Adrenal gland (tissue), 5 donors: Measurements from ENCODE around the gene CTU2.

Experiments used
- CTCF ChIP-seq, 6 experiments: fragments of 450-650 bp in 4 of 6; fragments of 200-600 bp in 2 of 6; sonication (generic) in 1 of 6; IDR thresholded peaks; 1 replicate in 5 of 6; 2 replicates in 1 of 6; pipeline versions ENCODE4 v1.5.1 to v1.8.0; 2016 to 2021; ENCODE audit warnings: antibody characterized with exemption in 6 of 6, mild to moderate bottlenecking in 2 of 6, moderate library complexity in 1 of 6
- POLR2A ChIP-seq, 2 donors: fragments of 450-650 bp; IDR thresholded peaks; one replicate each; pipeline ENCODE4 v1.6.1; 2017; ENCODE audit warnings: antibody characterized with exemption in 2 of 2, mild to moderate bottlenecking in 2 of 2, moderate library complexity in 1 of 2
- donor health status: DM: no; HTN: no; CAD: no.

GRCh38 chr16:88712362-88712979 lies 6.2 kb downstream of the CTU2 start:
- TF ChIP-seq CTCF (IDR thresholded peaks at IDR 0.05) (no peak), POLR2A (IDR thresholded peaks at IDR 0.05) (no peak)
